Fibroblast of lung (primary cell): ENCODE measurements around the gene NFASC. TPM values are rescaled to one million over a fixed set of nuclear protein-coding genes. Genes with fewer than 3 reads are reported as not detected.

Source experiments
- DNase-seq, 2 donors: peaks; one replicate each; pipeline versions ENCODE4 v3.0.0 to v3.0.0-alpha.2; 2010; ENCODE audit warnings: low read depth in 2 of 2
- H2AFZ ChIP-seq: 2 replicates; pipeline ENCODE4 v1.5.1; 2012; ENCODE audit warnings: low read length, control low read depth, inconsistent platforms
- H3K27ac ChIP-seq: 2 replicates; pipeline ENCODE4 v1.5.1; 2011; ENCODE audit warnings: low read length, control low read depth; ENCODE audit not compliant: insufficient read depth
- H3K27me3 ChIP-seq: 2 replicates; pipeline ENCODE4 v1.5.1; 2011; ENCODE audit warnings: mild to moderate bottlenecking, low read length; ENCODE audit not compliant: control insufficient read depth, insufficient read depth
- H3K36me3 ChIP-seq: 2 replicates; pipeline ENCODE4 v1.5.1; 2011; ENCODE audit warnings: low read length; ENCODE audit not compliant: control insufficient read depth, insufficient read depth
- H3K4me1 ChIP-seq: 2 replicates; pipeline ENCODE4 v1.5.1; 2011; ENCODE audit warnings: low read length; ENCODE audit not compliant: control insufficient read depth, insufficient read depth; ENCODE audit errors: extremely low read depth
- H3K4me2 ChIP-seq: 2 replicates; pipeline ENCODE4 v1.5.1; 2011; ENCODE audit warnings: low read length, control low read depth; ENCODE audit not compliant: insufficient read depth; ENCODE audit errors: extremely low read depth
- H3K4me3 ChIP-seq, 4 experiments: fragments of 200-600 bp in 1 of 4; sonication (generic) in 1 of 4; replicated peaks in 1 of 4; 2 replicates each; pipeline ENCODE4 v1.5.1; 2011 to 2016; ENCODE audit warnings: low read length in 4 of 4, low read depth in 3 of 4, mild to moderate bottlenecking in 3 of 4, control low read depth in 2 of 4, inconsistent platforms in 1 of 4, mixed read lengths in 1 of 4; ENCODE audit not compliant: insufficient read depth in 1 of 4; ENCODE audit errors: control extremely low read depth in 1 of 4
- H3K79me2 ChIP-seq: 2 replicates; pipeline ENCODE4 v1.5.1; 2012; ENCODE audit warnings: mild to moderate bottlenecking, low read length, inconsistent platforms; ENCODE audit not compliant: control insufficient read depth, insufficient read depth
- H3K9ac ChIP-seq: 2 replicates; pipeline ENCODE4 v1.5.1; 2011; ENCODE audit warnings: mild to moderate bottlenecking, low read length, control low read depth; ENCODE audit not compliant: insufficient read depth
- H3K9me3 ChIP-seq: 2 replicates; pipeline ENCODE4 v1.5.1; 2012; ENCODE audit warnings: low read depth, low read length; ENCODE audit not compliant: control insufficient read depth, insufficient read depth
- H4K20me1 ChIP-seq: 2 replicates; pipeline ENCODE4 v1.5.1; 2011; ENCODE audit warnings: low read length; ENCODE audit not compliant: control insufficient read depth, insufficient read depth; ENCODE audit errors: extremely low read depth
- EZH2 ChIP-seq: IDR thresholded peaks from 2 replicates; pipeline ENCODE4 v1.5.1; 2012; ENCODE audit warnings: low read length, control low read depth, mild to moderate bottlenecking; ENCODE audit errors: missing control alignments
- polyA plus RNA-seq, 2 donors: library from polyadenylated mRNA; depleted of rRNA in 1 of 2; stranded (reverse) in 1 of 2; unstranded in 1 of 2; fragments of >200 nt; gene quantifications; 2 replicates each; pipeline ENCODE4 v1.2.1, GENCODE V29; 2011 to 2012; ENCODE audit warnings: missing spikeins in 1 of 2
- total RNA-seq: library from RNA; depleted of rRNA; stranded (reverse); fragments of >200 nt; gene quantifications from 2 replicates; pipeline ENCODE4 v1.2.1, GENCODE V29; 2014
- TF ChIP-seq, protein P1 (sequence below), 2 donors: IDR thresholded peaks in 1 of 2; conservative IDR thresholded peaks in 1 of 2; 1 replicate in 1 of 2; 2 replicates in 1 of 2; pipeline ENCODE4 v1.5.1; 2011 to 2012; ENCODE audit warnings: low read length in 2 of 2, control low read depth in 1 of 2, inconsistent platforms in 1 of 2, low read depth in 1 of 2, mild to moderate bottlenecking in 1 of 2

Gene NFASC
- total and polyA plus RNA-seq, 2 donors (not counting 1 experiment from before 2014, with no cell fraction given), result 13.4 to 16.5 TPM

DNA sequence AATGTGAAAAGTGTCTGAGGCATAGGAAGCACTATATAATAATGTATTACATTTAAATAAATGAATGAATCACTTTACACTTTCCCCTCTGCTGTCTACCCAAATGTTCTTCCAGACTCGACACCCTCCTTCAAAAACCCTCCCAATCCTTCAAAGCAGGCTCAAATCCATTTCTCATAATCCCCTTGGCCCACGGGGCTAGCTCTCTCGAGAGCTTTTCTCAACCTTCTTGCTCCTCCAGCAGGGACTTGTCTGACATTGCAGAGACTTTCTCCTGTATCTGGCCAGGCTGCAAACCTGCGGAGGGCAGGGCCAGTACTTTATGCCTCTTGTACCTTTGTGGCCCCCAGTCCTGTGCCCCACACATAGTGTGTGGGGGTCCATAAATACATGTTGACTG, 158.3 kb downstream of the NFASC start:
- TF ChIP-seq, protein P1, sequence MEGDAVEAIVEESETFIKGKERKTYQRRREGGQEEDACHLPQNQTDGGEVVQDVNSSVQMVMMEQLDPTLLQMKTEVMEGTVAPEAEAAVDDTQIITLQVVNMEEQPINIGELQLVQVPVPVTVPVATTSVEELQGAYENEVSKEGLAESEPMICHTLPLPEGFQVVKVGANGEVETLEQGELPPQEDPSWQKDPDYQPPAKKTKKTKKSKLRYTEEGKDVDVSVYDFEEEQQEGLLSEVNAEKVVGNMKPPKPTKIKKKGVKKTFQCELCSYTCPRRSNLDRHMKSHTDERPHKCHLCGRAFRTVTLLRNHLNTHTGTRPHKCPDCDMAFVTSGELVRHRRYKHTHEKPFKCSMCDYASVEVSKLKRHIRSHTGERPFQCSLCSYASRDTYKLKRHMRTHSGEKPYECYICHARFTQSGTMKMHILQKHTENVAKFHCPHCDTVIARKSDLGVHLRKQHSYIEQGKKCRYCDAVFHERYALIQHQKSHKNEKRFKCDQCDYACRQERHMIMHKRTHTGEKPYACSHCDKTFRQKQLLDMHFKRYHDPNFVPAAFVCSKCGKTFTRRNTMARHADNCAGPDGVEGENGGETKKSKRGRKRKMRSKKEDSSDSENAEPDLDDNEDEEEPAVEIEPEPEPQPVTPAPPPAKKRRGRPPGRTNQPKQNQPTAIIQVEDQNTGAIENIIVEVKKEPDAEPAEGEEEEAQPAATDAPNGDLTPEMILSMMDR (conservative IDR thresholded peaks at IDR 0.05 in 1 of 2, IDR thresholded peaks at IDR 0.05 in 1 of 2; ENCODE audit: low read depth in 1 of 2, low read length in 2 of 2), result no peak
- TF ChIP-seq EZH2, result no peak
- Histone ChIP-seq H3K36me3 (no peaks in the 10 kb centered on the region), H3K79me2 (no peaks in the 10 kb centered on the region), H3K27me3 (peaks cover 8% of the 10 kb centered on the region), H3K4me2 (no peak overlapping the region), H3K9me3 (no peaks in the 10 kb centered on the region), H3K4me1 (no peaks in the 10 kb centered on the region), H2AFZ (no peak overlapping the region), H3K27ac (no peak overlapping the region), H3K4me3 (no peak overlapping the region), H4K20me1 (no peaks in the 10 kb centered on the region), H3K9ac (no peak overlapping the region)
- DNase-seq, result no peak

GRCh38 chr1:205030241-205030640, 159.6 kb downstream of the NFASC start:
- Histone ChIP-seq H3K79me2 (no peaks in the 10 kb centered on the region), H4K20me1 (no peaks in the 10 kb centered on the region), H3K27me3 (peaks cover 11% of the 10 kb centered on the region), H3K4me1 (no peaks in the 10 kb centered on the region), H2AFZ (no peak overlapping the region), H3K9ac (no peak overlapping the region), H3K36me3 (no peaks in the 10 kb centered on the region), H3K4me3 (no peak overlapping the region), H3K9me3 (no peaks in the 10 kb centered on the region), H3K4me2 (no peak overlapping the region), H3K27ac (no peak overlapping the region)
- TF ChIP-seq, protein P1 (conservative IDR thresholded peaks at IDR 0.05 in 1 of 2, IDR thresholded peaks at IDR 0.05 in 1 of 2; ENCODE audit: low read depth in 1 of 2, low read length in 2 of 2), result no peak
- TF ChIP-seq EZH2, result no peak
- DNase-seq, result no peak

GRCh38 chr1:205030896-205031295, 160.2 kb downstream of the NFASC start:
- no peak overlapping the region for H2AFZ ChIP-seq
- no peak overlapping the region for H3K4me3 ChIP-seq
- no peak overlapping the region for H3K27ac ChIP-seq
- no peaks in the 10 kb centered on the region for H3K79me2 ChIP-seq
- H4K20me1 ChIP-seq, result no peaks in the 10 kb centered on the region
- no peaks in the 10 kb centered on the region for H3K9me3 ChIP-seq
- no peaks in the 10 kb centered on the region for H3K4me1 ChIP-seq
- H3K36me3 ChIP-seq, result no peaks in the 10 kb centered on the region
- no peak overlapping the region for H3K9ac ChIP-seq
- H3K27me3 ChIP-seq, result peaks cover 13% of the 10 kb centered on the region
- H3K4me2 ChIP-seq, result no peak overlapping the region
- TF ChIP-seq, protein P1 (conservative IDR thresholded peaks at IDR 0.05 in 1 of 2, IDR thresholded peaks at IDR 0.05 in 1 of 2; ENCODE audit: low read depth in 1 of 2, low read length in 2 of 2), result no peak
- no peak for TF ChIP-seq EZH2
- DNase-seq, result no peak
